Spinal cord (tissue), 10 donors: ENCODE measurements around the gene MRC2. TPM values are rescaled to one million over a fixed set of nuclear protein-coding genes. Genes with fewer than 3 reads are reported as not detected.
A peak's percentile ranks its signal among the peaks of the same experiment; 100 is the strongest.

Experiments
- DNase-seq, 6 donors: peaks; one replicate each; pipeline versions ENCODE4 v3.0.0 to v3.0.0-alpha.2; 2013 to 2015; ENCODE audit warnings: low spot score in 6 of 6, low read depth in 4 of 6
- H3K27ac ChIP-seq: one replicate; pipeline ENCODE4 v1.5.1; 2013; ENCODE audit warnings: low read depth, low read length, control low read depth
- H3K27me3 ChIP-seq: one replicate; pipeline ENCODE4 v1.6.1; 2013; ENCODE audit warnings: low read length; ENCODE audit not compliant: control insufficient read depth, insufficient read depth
- H3K36me3 ChIP-seq: one replicate; pipeline ENCODE4 v1.6.1; 2013; ENCODE audit warnings: low read length; ENCODE audit not compliant: control insufficient read depth, insufficient read depth
- H3K4me1 ChIP-seq: one replicate; pipeline ENCODE4 v1.6.1; 2013; ENCODE audit warnings: low read length; ENCODE audit not compliant: control insufficient read depth, insufficient read depth
- H3K4me3 ChIP-seq: one replicate; pipeline ENCODE4 v1.5.1; 2013; ENCODE audit warnings: low read depth, low read length, control low read depth
- H3K9me3 ChIP-seq: one replicate; pipeline ENCODE4 v1.6.1; 2013; ENCODE audit warnings: low read length; ENCODE audit not compliant: control insufficient read depth, insufficient read depth
- WGBS: methylation state at CpG from one replicate; pipeline ENCODE4 v1.1.5; 2013; ENCODE audit warnings: missing lambda C conversion rate; ENCODE audit not compliant: insufficient coverage; 5-methylcytosine and 5-hydroxymethylcytosine counted together
- polyA plus RNA-seq, 2 donors: library from polyadenylated mRNA; unstranded; fragments of 120-200 nt; gene quantifications; one replicate each; pipeline ENCODE4 v1.2.1, GENCODE V29; 2013; ENCODE audit not compliant: insufficient read length in 2 of 2
- total RNA-seq, 2 donors: library from RNA; depleted of rRNA in 1 of 2; stranded (reverse); fragments of 120-200 nt in 1 of 2; fragments of >200 nt in 1 of 2; gene quantifications; one replicate each; pipeline versions ENCODE4 v1.2.3 to v1.2.4, GENCODE V29; 2013 to 2014
- donor health status: healthy.

The MRC2 gene
- total and polyA plus RNA-seq, 4 donors = 64.4 to 160 (median 79.7) TPM

DNA sequence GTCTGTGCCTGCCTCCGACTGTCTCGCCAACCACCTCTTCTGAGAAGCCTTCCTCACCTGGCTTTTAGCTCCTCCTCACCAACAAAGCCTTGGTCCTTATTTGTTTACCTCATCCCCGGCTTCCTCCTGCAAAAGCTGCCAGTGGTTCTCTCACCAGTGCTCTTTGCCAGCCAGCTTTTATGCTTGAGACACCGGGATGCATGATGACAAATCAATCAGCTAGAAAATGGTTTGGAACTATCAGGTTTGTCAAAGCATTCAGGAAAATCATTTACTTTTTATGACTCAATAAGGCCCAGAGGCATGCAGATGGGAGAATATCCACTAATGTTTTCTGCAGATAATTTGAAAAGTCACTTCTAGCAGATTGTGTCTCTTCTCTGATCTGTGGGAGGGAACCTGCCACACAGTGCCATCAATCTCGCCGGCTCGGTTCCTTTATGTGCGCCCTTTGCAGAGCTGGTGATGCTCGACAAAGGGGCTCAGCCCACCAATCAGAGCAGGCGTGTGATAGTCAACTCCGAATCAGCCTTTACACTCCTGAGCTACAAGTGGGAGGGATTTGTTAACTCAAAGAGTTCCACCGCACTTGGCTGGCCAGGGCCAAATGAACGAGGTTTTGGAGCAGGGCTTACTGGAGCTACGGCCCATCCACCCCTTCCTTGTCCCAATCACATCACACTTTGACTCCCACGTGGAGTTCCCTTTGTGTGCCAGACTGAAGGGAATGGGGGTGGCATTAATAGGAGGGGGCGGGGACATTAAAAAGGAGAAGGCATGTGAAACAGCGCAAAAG, 85.8 kb downstream of the MRC2 start:
- peak in 3 of 6 donors; percentile 28 to 89 (median 71) for DNase-seq
- WGBS = 33% methylated on average over 11 of the region's 17 CpGs
- peaks cover 27% of the 10 kb centered on the region for H3K4me1 ChIP-seq
- no peaks in the 10 kb centered on the region for H3K36me3 ChIP-seq
- no peaks in the 10 kb centered on the region for H3K27me3 ChIP-seq
- peaks cover 6% of the 10 kb centered on the region for H3K9me3 ChIP-seq
- no peak overlapping the region for H3K27ac ChIP-seq
- no peak overlapping the region for H3K4me3 ChIP-seq

DNA sequence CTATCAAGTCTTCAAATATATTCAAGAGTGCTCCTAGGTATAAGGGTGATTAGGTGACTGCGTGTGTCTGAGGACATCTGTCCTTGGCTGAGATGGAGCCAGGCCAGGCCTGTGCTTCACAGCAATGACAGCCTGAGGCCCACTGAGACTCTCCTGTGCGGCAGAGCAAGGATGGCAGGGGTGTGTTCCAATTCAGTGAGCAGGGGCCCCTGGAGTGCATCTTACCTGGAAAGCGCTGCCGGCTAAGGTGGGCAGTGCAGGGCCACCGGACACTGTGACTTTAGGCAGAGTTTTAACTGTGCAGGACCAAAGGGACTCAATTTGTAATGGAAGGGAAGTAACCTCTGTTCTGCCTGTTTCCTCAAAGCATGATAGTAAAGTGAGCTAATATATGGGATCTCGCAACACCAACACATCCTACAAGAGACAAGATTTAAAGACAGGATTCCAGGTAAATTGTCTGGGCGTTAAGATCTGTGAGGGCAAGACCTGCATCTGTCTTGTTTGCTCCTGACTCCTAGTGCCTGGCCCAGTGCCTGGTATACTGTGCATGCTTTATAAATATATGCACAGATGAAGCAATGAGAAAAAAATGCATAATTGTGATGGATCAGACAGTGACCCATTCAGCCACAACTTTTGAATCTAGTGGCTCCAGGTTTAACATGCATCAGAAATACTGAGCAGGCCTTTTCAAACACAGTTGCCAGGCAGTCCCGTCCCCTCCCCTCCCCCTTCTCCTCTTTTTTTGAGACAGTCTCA, 86.7 kb downstream of the MRC2 start:
- H3K27ac ChIP-seq = no peak overlapping the region
- no peak for DNase-seq
- peaks cover 27% of the 10 kb centered on the region for H3K4me1 ChIP-seq
- WGBS = 77% methylated on average over 7 of the region's 8 CpGs
- H3K4me3 ChIP-seq = no peak overlapping the region
- no peaks in the 10 kb centered on the region for H3K9me3 ChIP-seq
- H3K36me3 ChIP-seq = no peaks in the 10 kb centered on the region
- H3K27me3 ChIP-seq = no peaks in the 10 kb centered on the region

DNA sequence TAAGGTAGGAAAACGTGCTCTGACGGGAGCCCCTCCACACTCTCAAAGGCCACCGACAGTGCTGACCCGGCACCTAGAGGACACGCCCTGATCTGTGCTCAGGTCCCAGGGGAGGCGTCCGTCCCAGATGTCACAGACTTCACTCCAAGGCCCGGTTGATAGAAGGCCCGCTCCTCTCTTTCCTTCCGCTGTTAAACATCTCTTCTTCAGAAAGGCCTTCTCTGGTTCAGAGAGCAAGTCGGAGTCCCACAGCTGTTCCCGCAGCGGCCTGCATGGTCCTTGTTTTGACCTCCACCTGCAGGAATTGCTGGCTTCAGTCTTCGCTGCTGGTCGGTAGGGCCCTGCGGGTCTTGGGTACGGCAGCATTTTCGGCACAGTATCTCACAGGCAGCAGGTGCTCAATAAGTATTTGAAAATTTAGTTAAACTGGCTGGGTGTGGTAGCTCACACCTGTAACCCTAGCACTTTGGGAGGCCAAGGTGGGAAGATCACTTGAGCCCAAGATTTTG, 88.5 kb downstream of the MRC2 start:
- H3K4me1 ChIP-seq = peaks cover 27% of the 10 kb centered on the region
- no peaks in the 10 kb centered on the region for H3K36me3 ChIP-seq
- 96% methylated on average over 15 of the region's 18 CpGs for WGBS
- H3K9me3 ChIP-seq = no peaks in the 10 kb centered on the region
- DNase-seq = no peak
- no peak overlapping the region for H3K4me3 ChIP-seq
- no peaks in the 10 kb centered on the region for H3K27me3 ChIP-seq
- no peak overlapping the region for H3K27ac ChIP-seq

DNA sequence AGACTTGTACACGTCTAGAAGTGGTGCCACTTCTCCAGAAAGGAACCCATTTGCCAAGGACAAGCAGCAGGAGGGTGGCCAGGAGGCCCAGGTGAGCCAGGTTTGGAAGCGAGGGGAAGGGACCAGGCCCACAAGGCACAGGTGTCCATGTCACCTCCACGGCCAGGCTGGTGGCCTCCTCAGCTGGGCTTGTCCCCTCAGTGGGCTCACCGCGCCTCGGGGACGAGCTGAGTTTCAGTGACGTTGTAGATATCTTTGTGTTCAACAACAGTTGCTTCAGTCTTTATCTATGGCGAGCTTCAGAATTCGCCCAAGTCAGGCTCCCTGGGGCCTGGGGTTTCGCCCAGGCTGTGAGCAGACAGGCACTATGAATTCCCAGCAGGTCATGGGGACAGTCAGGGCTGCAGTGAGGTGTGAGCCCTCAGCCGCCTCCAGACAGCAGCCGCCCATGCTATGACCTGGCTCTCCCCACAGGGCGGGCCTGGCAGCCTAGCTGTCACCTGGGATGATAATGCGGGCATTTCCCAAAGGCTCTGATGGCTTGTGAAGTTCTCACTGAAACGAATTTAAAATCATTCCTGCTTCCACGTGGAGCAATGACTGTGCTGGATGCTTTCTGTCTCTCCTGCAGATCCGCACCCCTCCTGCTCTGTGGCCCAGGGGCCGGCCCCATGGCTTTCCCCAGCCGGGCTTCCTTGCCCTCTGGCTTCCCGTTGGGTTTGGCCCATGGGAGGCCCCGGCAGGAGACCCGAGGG, 89.5 kb downstream of the MRC2 start:
- no peak for DNase-seq
- H3K4me3 ChIP-seq = no peak overlapping the region
- H3K4me1 ChIP-seq = peaks cover 20% of the 10 kb centered on the region
- H3K36me3 ChIP-seq = no peaks in the 10 kb centered on the region
- no peaks in the 10 kb centered on the region for H3K9me3 ChIP-seq
- no peaks in the 10 kb centered on the region for H3K27me3 ChIP-seq
- WGBS = 90% methylated on average over 21 of the region's 23 CpGs
- no peak overlapping the region for H3K27ac ChIP-seq

DNA sequence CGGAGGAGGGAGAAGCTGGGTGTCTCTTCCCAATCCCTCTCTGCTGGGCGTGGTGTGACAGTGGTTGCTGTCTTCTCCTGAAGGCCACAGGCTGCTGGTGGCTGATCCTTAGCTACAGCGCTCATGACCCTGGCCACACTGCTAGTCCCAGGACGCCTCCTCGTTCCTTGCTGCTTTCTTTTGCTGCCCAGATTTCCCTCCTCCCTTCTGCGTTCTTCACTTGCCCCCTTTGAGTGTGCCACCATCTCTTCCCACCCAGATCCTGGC, 90.1 kb downstream of the MRC2 start:
- H3K27me3 ChIP-seq = no peaks in the 10 kb centered on the region
- H3K4me1 ChIP-seq = peaks cover 15% of the 10 kb centered on the region
- WGBS = 96% methylated on average over 5 of the region's 6 CpGs
- no peaks in the 10 kb centered on the region for H3K9me3 ChIP-seq
- no peak for DNase-seq
- no peaks in the 10 kb centered on the region for H3K36me3 ChIP-seq
- no peak overlapping the region for H3K27ac ChIP-seq
- H3K4me3 ChIP-seq = no peak overlapping the region

DNA sequence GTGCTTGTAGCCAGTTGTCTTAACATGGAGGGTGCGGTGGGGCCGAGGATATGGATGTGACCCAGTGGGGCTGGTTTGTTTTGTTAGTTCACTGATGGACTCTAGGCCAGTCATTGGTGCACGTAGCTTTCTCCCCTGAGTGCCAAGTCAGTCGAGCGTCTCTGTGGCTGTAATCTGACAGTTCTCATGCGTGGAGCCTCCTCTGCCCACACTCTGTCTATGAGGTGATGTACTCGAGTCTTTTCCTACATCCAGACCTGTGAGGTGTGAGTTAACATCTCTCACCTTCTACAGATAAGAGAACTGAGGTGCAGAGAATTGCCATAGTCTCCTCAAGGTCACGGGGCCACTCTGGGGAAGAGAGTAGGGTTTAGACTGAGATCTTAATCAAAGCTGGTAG, 90.4 kb downstream of the MRC2 start:
- Histone ChIP-seq H3K36me3 (no peaks in the 10 kb centered on the region), H3K27me3 (no peaks in the 10 kb centered on the region), H3K4me3 (no peak overlapping the region), H3K4me1 (peaks cover 11% of the 10 kb centered on the region), H3K9me3 (no peaks in the 10 kb centered on the region), H3K27ac (no peak overlapping the region)
- DNase-seq = no peak
- WGBS = 96% methylated on average over 7 of the region's 8 CpGs

DNA sequence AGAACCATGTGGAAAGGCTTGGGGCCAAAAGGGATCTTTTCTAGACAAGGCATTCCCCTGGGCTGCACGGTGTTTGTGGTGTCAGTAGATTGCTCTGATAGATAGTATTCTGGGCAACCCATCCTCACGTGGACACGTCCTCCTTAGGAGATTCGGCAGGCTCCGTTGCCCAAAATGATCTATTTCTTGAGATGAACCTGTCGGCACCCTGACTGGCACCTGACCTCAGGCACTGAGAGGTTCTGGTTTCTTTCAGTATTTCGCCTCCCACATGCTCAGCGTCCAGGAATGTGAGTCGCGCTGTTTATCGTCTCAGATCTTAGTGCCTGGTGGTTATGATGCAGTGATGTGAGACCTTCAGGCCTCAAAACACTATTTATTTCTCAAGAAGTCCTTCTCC, 91.0 kb downstream of the MRC2 start:
- no peak for DNase-seq
- peaks cover 8% of the 10 kb centered on the region for H3K4me1 ChIP-seq
- H3K27me3 ChIP-seq = no peaks in the 10 kb centered on the region
- no peaks in the 10 kb centered on the region for H3K9me3 ChIP-seq
- H3K27ac ChIP-seq = no peak overlapping the region
- no peaks in the 10 kb centered on the region for H3K36me3 ChIP-seq
- WGBS = 92% methylated on average over 7 of the region's 11 CpGs
- no peak overlapping the region for H3K4me3 ChIP-seq

DNA sequence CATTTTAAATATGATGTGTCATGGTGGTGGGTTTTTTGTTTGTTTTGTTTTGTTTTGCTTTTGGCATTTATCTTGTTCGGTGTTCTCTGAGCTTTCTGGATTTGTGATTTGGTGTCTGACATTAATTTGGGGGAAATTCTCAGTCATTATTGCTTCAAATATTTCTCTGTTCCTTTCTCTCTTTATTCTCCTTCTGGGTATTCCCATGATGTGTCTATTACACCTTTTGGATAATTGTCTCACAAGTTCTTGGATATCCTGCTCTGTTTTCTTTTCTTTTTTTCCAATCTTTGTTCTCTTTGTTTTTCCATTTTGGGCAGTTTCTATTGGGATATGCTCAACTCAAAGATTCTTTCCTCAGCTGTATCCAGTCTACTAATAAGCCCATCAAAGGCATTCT, 92.1 kb downstream of the MRC2 start:
- Histone ChIP-seq H3K36me3 (no peaks in the 10 kb centered on the region), H3K9me3 (no peaks in the 10 kb centered on the region), H3K4me1 (peaks cover 2% of the 10 kb centered on the region), H3K4me3 (no peak overlapping the region), H3K27ac (no peak overlapping the region), H3K27me3 (no peaks in the 10 kb centered on the region)
- no CpG with 5 or more reads among the region's 1 CpG for WGBS
- no peak for DNase-seq

DNA sequence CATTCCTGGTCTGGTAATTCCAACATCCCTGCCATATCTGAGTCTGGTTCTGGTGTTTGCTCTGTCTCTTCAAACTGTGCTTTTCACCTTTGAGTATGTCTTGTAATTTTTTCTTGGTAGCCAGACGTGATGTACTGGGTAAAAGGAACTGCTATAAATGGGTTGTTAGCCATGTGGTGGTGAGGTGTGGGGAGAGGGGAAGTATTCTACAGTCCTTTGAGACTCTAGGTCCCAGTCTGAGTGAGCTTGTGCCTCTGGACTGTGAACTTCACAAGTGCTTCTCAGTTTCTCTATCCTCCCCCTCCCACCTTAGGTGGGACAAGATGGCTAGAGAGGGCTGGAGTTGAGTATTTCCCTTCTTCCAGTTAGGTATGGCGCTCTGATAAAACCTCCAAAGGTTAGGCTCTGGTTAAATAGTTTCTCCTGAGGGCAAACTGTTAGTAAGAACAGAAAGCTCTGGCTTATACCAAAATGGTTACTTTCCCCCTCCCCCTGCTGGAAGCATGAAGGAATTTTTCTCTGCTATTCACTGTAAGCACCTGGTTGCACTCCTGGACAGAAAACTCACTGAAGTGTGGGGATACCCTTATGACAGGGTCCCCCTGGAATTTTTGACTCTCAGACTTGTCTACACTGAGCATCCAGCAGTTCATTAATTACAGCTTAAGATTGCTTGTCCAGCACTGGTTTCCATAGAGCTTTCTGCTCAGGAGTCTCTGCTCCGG, 92.8 kb downstream of the MRC2 start:
- no peak for DNase-seq
- no peaks in the 10 kb centered on the region for H3K36me3 ChIP-seq
- peaks cover 6% of the 10 kb centered on the region for H3K4me1 ChIP-seq
- no peaks in the 10 kb centered on the region for H3K27me3 ChIP-seq
- H3K9me3 ChIP-seq = no peaks in the 10 kb centered on the region
- H3K27ac ChIP-seq = no peak overlapping the region
- WGBS = no CpG with 5 or more reads among the region's 3 CpGs
- no peak overlapping the region for H3K4me3 ChIP-seq
